Thyroid gland (tissue), 4 donors: ENCODE measurements around the gene ODAD4. TPM values are rescaled to one million over a fixed set of nuclear protein-coding genes. Genes with fewer than 3 reads are reported as not detected.

Experiments
- DNase-seq, 2 donors: peaks; one replicate each; pipeline ENCODE4 v3.0.0-alpha.2; 2019
- H3K27ac ChIP-seq, 3 donors: fragments of 200-600 bp; sonication (generic); 1 replicate in 2 of 3; 2 replicates in 1 of 3; pipeline ENCODE4 v1.5.1; 2016 to 2019; ENCODE audit warnings: mild to moderate bottlenecking in 1 of 3, moderate library complexity in 1 of 3
- H3K27me3 ChIP-seq: fragments of 200-600 bp; sonication (generic); one replicate; pipeline ENCODE4 v1.5.1; 2019
- H3K36me3 ChIP-seq, 2 donors: fragments of 200-600 bp; sonication (generic); one replicate each; pipeline ENCODE4 v1.5.1; 2016 to 2019
- H3K4me1 ChIP-seq, 2 donors: fragments of 200-600 bp; sonication (generic); one replicate each; pipeline ENCODE4 v1.5.1; 2017 to 2019
- H3K4me3 ChIP-seq, 3 donors: fragments of 200-600 bp; sonication (generic); replicated peaks in 1 of 3; 1 replicate in 2 of 3; 2 replicates in 1 of 3; pipeline ENCODE4 v1.5.1; 2016; ENCODE audit warnings: mild to moderate bottlenecking in 1 of 3
- H3K9me3 ChIP-seq: fragments of 200-600 bp; sonication (generic); one replicate; pipeline ENCODE4 v1.5.1; 2017
- CTCF ChIP-seq, 6 experiments: fragments of 200-600 bp in 3 of 6; fragments of 450-650 bp in 3 of 6; sonication (generic) in 3 of 6; IDR thresholded peaks; one replicate each; pipeline ENCODE4 v1.5.1; 2016 to 2019; ENCODE audit warnings: antibody characterized with exemption in 6 of 6, mild to moderate bottlenecking in 2 of 6, inconsistent platforms in 1 of 6, moderate library complexity in 1 of 6
- POLR2A ChIP-seq, 2 donors: fragments of 450-650 bp; IDR thresholded peaks; one replicate each; pipeline ENCODE4 v1.6.1; 2017; ENCODE audit warnings: antibody characterized with exemption in 2 of 2, mild to moderate bottlenecking in 2 of 2, moderate library complexity in 1 of 2
- WGBS, 2 donors: methylation state at CpG; one replicate each; pipeline ENCODE4 v1.1.5; 2017; 5-methylcytosine and 5-hydroxymethylcytosine counted together
- intact Hi-C: fragments of 100-400 bp; cut with DNase I; formaldehyde crosslinking; loops from one replicate; pipeline ENCODE4 v1.15.1; 2023
- total RNA-seq, 4 donors: library from RNA; depleted of rRNA; stranded (reverse); fragments of >200 nt; gene quantifications; one replicate each; pipeline ENCODE4 v1.2.3, GENCODE V29; 2016

Gene ODAD4
- total RNA-seq, 4 donors from 2014 or later: 3.0 to 8.2 (median 3.8) TPM

GRCh38 chr17:41937970-41938954 lies 7.8 kb downstream of the ODAD4 start:
- Histone ChIP-seq H3K27me3 (no peaks in the 10 kb centered on the region), H3K27ac (no peak overlapping the region), H3K9me3 (no peaks in the 10 kb centered on the region), H3K4me1 (peaks cover 7 to 8% of the 10 kb centered on the region in 2 donors), H3K36me3 (peaks cover 0 to 5% of the 10 kb centered on the region in 2 donors), H3K4me3 (no peak overlapping the region)
- WGBS, 2 donors: 94 to 95% methylated on average over 17 to 18 of the region's 19 CpGs
- intact Hi-C loops: no loop called here
- no peak for TF ChIP-seq POLR2A (IDR thresholded peaks at IDR 0.05)
- TF ChIP-seq CTCF (IDR thresholded peaks at IDR 0.05): no peak
- no peak for DNase-seq

GRCh38 chr17:41939044-41939692 lies 8.8 kb downstream of the ODAD4 start:
- DNase-seq: no peak
- intact Hi-C loops: no loop called here
- H3K27me3 ChIP-seq: no peaks in the 10 kb centered on the region
- H3K36me3 ChIP-seq: peaks cover 0 to 5% of the 10 kb centered on the region in 2 donors
- peaks cover 12 to 17% of the 10 kb centered on the region in 2 donors for H3K4me1 ChIP-seq
- no peaks in the 10 kb centered on the region for H3K9me3 ChIP-seq
- no peak overlapping the region for H3K4me3 ChIP-seq
- TF ChIP-seq POLR2A (IDR thresholded peaks at IDR 0.05) (no peak), CTCF (IDR thresholded peaks at IDR 0.05) (no peak)
- 80 to 94% methylated on average over 4 of the region's 4 CpGs for WGBS, 2 donors
- no peak overlapping the region for H3K27ac ChIP-seq

- Histone ChIP-seq H3K27me3 (no peaks in the 10 kb centered on the region), H3K27ac (no peak overlapping the region), H3K4me3 (no peak overlapping the region), H3K9me3 (no peaks in the 10 kb centered on the region), H3K36me3 (peaks cover 0 to 5% of the 10 kb centered on the region in 2 donors), H3K4me1 (peaks cover 18 to 22% of the 10 kb centered on the region in 2 donors)
- TF ChIP-seq CTCF (IDR thresholded peaks at IDR 0.05) (no peak), POLR2A (IDR thresholded peaks at IDR 0.05) (no peak)
- 84 to 91% methylated on average over 4 to 6 of the region's 6 CpGs for WGBS, 2 donors
- DNase-seq: no peak
- intact Hi-C loops: no loop called here
Measured at GRCh38 chr17:41939693-41940090, 9.3 kb downstream of the ODAD4 start.

- 98 to 99% methylated on average over 5 of the region's 5 CpGs for WGBS, 2 donors
- TF ChIP-seq CTCF (IDR thresholded peaks at IDR 0.05) (no peak), POLR2A (IDR thresholded peaks at IDR 0.05) (no peak)
- no peaks in the 10 kb centered on the region for H3K36me3 ChIP-seq
- H3K27me3 ChIP-seq: no peaks in the 10 kb centered on the region
- intact Hi-C loops: no loop called here
- no peak overlapping the region for H3K4me3 ChIP-seq
- no peak for DNase-seq
- peaks cover 19 to 24% of the 10 kb centered on the region in 2 donors for H3K4me1 ChIP-seq
- no peak overlapping the region for H3K27ac ChIP-seq
- no peaks in the 10 kb centered on the region for H3K9me3 ChIP-seq
Measured at GRCh38 chr17:41941168-41941567, 10.8 kb downstream of the ODAD4 start.
